Omental fat pad (tissue), 4 donors: ENCODE results near the gene ZFAND5. TPM values are rescaled to one million over a fixed set of nuclear protein-coding genes. Genes with fewer than 3 reads are reported as not detected.

Source experiments
- ATAC-seq: fragments of 150-250 bp; one replicate; pipeline ENCODE4 v1.9.1; 2016; ENCODE audit warnings: mild to moderate bottlenecking, moderate library complexity; ENCODE audit not compliant: low FRiP score
- DNase-seq: peaks from one replicate; pipeline ENCODE4 v3.0.0-alpha.2; 2019; ENCODE audit warnings: low spot score
- total RNA-seq, 4 donors: library from RNA; depleted of rRNA; stranded (reverse); fragments of >200 nt; gene quantifications; one replicate each; pipeline ENCODE4 v1.1.0, GENCODE V29; 2016
- TF ChIP-seq, protein P1 (sequence below), 3 donors: fragments of 450-650 bp; IDR thresholded peaks; one replicate each; pipeline ENCODE4 v1.5.1; 2016 to 2017; ENCODE audit warnings: antibody characterized with exemption in 3 of 3, mild to moderate bottlenecking in 3 of 3, moderate library complexity in 2 of 3

The ZFAND5 gene
- total RNA-seq, 4 donors from 2014 or later = 251 to 647 (median 378) TPM

DNA sequence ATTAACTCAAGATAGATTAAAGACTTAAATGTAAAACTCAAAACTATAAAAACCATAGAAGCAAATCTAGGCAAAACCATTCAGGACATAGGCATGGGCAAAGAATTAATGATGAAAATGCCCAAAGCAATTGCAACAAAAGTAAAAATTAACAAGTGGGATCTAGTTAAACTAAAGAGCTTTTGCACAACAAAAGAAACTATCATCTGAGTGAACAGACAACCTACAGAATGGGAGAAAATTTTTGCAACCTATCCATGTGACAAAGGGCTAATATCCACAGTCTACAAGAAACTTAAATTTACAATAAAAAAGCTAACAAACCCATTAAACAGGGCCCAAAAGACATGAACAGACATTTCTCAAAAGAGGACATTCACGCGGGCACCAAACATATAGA, 34.4 kb upstream of the ZFAND5 start:
- no peak for ATAC-seq
- no peak for DNase-seq
- TF ChIP-seq, protein P1, sequence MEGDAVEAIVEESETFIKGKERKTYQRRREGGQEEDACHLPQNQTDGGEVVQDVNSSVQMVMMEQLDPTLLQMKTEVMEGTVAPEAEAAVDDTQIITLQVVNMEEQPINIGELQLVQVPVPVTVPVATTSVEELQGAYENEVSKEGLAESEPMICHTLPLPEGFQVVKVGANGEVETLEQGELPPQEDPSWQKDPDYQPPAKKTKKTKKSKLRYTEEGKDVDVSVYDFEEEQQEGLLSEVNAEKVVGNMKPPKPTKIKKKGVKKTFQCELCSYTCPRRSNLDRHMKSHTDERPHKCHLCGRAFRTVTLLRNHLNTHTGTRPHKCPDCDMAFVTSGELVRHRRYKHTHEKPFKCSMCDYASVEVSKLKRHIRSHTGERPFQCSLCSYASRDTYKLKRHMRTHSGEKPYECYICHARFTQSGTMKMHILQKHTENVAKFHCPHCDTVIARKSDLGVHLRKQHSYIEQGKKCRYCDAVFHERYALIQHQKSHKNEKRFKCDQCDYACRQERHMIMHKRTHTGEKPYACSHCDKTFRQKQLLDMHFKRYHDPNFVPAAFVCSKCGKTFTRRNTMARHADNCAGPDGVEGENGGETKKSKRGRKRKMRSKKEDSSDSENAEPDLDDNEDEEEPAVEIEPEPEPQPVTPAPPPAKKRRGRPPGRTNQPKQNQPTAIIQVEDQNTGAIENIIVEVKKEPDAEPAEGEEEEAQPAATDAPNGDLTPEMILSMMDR (IDR thresholded peaks at IDR 0.05) = no peak

- peak; percentile 94 for ATAC-seq
- no peak for DNase-seq
- TF ChIP-seq, protein P1 (IDR thresholded peaks at IDR 0.05) = no peak
These were observed 31.5 kb upstream of the ZFAND5 start for GRCh38 chr9:72396247-72397091.

- no peak for DNase-seq
- TF ChIP-seq, protein P1 (IDR thresholded peaks at IDR 0.05) = no peak
- no peak for ATAC-seq
These were observed 29.1 kb upstream of the ZFAND5 start for GRCh38 chr9:72394066-72394465.

DNA sequence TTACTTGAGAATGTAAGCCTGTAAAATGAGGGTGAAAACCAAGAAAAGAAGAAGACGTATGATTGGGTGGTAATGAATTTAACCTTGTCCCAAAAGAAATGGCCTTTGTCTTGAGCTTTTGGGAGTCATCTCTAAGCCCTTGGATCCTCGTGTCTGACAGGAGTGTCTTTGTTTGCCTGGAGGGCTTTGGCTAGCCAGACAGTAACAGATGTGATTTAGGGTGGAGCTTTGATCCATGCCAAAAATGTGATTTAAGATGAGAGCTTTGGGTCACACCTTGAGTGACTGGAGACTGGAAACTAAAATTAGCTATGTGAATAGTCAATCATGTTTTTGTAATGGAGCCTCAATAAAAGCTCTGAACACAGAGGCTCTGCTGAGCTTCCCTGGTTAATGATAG, 25.9 kb upstream of the ZFAND5 start:
- TF ChIP-seq, protein P1 (IDR thresholded peaks at IDR 0.05) = no peak
- ATAC-seq = no peak
- no peak for DNase-seq

- TF ChIP-seq, protein P1 (IDR thresholded peaks at IDR 0.05) = no peak
- DNase-seq = no peak
- ATAC-seq = no peak
These were observed 21.2 kb upstream of the ZFAND5 start for GRCh38 chr9:72386186-72386585.

GRCh38 chr9:72384710-72385485, 19.9 kb upstream of the ZFAND5 start:
- TF ChIP-seq, protein P1 (IDR thresholded peaks at IDR 0.05) = no peak
- DNase-seq = no peak
- no peak for ATAC-seq
